ENCODE results near the gene ABCC1.
A peak's percentile ranks its signal among the peaks of the same experiment; 100 is the strongest.

Gene ABCC1

DNA sequence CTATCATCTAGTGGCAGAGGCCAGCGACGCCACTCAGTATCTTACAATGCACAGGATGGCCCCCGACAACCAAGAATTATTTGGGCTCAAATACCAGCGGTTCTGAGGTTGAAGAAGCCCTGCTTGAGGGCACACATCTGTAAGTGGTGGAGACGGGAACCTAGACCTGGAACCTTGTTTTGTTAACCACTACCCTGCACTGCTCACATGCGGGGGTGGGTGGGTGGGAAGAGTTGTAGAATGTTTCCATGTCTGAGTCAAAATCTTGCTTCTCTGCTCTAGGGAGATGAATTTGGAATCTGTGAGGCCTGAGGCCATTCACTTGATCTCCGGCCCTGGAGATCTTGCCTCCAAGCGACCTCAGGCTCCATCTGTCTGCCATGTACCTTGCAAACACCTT lies 44.1 kb downstream of the ABCC1 start:
- DNase-seq (ENCODE audit: low read depth) = no peak

DNA sequence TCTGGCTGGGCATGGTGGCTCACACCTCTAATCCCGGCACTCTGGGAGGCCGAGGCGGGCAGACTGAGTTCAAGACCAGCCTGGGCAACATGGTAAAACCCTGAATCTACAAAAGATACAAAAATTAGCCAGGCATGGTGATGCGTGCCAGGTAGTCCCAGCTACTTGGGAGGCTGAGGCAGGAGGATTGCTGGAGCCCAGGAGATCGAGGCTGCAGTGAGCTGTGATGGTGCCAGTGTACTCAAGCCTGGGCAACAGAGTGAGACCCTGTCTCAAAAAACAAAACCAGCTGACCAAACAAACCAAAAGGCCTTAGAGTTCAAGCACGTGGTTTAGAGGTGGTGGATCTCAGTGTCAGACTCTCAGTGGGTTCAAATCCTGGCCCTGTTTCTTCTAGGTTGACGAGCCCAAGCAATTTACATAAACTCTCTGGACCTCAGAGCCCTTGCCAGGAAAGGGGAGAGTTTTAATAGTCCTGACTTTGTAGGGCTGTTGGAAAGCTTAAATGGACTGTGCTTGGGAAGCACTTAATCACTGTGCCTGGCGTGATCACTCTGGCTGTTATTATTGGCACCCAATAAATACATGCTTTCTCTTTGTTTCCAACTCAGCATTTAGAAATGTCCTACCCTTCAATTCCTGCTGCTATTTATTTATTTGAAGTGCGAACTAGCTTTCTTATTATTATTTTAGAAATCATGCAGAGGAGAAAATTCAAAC lies 44.7 kb downstream of the ABCC1 start:
- DNase-seq (ENCODE audit: low read depth) = peak; percentile 78

DNA sequence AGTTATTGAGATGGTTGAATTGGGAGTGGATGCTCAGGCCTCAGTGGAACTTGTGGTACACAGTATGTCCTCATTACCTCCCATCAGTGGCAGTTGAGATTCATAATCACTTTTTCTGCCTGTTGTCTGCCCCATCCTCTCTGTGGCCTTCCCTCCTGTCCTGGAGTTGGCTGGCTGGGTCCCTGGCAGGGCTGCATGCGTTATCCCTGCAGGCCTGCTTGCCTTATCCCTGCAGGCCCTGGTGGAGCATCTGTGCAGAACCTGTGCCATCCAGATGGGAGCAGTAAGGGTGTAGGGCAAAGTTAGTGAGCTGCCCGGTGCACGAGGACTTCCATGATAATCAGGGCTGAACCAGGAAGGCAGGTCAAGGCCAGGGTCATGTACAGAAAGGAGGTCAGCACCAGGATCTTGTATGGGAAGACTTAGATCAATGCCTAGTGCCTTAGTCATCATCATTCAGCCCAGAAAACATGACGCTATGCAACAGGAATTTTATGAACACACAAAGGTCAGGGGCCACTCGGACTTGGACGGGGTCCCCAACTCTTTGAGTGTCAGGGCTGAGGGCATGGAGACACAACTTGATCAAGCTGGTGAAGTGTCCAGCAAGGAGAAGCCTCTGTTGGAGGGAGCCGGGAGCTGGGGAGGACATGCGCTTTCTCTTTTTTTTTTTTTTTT lies 47.2 kb downstream of the ABCC1 start:
- peak; percentile 91 for DNase-seq (ENCODE audit: low read depth)

DNA sequence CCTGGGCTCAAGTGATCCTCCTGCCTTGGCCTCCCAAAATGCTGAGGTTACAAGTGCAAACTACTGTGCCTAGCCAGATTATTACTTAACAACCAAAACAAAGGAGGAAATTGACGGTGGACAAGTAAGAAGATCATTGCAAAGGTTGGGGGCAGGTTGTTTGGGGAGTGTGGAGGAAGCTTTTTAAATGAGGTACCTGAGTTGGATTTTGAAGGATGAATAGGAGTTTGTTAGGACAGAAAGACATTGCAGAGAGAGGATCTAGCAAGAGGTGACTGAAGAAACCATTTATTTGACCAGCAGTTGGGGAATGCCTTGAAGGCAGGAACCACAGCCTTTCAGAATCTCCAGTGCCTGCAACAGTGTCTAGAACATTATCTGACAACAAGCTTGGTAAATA lies 51.3 kb downstream of the ABCC1 start:
- DNase-seq (ENCODE audit: low read depth) = no peak

DNA sequence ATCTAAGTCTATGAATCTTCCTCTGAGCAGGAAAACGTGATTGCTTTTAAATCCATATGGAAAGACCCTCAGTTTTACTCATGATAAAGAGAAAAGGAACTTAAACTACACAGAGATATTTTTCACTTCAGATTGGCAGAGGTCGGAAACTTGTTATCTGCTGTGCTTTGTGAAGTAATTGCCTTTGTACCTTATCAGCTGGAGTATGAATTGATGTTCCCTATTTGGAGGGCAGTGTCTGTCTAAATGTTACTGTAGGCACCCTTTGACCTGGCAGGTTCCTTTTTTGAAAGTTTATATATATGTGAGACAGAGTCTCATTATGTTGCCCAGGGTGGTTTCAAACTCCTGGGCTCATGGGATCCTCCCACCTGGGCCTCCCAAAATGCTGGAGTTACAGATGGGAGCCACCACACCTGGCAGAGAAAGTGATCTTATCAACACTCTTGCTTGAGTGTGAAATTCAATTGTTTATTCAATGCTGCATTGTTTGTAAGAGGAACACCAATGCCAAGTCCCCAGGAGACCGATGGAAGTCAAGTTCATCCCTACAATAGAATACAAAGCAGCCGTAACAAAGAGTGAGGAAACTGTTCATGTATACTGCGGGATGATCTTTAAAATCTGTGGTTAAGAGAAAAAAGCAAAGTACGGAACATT lies 52.3 kb downstream of the ABCC1 start:
- DNase-seq (ENCODE audit: low read depth) = no peak

DNA sequence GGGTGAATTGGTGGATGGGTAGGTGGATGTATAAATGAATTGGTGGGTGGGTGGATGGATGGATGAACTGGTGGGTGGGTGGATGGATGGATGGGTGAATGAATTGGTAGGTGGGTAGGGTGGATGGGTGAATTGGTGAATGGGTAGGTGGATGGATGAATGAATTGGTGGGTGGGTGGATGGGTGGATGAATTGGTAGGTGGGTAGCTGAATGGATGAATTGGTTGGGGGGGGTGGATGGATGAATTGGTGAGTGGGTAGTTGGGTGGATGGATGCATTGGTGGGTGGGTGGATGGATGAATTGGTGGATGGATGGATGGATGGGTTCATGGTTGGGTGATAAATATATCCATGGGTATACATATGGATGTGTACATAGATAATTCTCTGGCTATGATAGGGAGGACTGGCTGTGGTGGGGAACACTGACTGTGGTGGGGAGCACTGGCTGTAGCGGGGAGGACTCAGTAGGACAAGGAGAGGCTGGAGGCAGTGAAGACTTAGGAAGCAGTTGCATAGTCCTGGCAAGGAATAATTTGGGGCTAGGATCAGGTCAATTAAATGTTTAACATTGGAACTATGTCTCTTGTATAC lies 54.4 kb downstream of the ABCC1 start:
- DNase-seq (ENCODE audit: low read depth) = no peak

DNA sequence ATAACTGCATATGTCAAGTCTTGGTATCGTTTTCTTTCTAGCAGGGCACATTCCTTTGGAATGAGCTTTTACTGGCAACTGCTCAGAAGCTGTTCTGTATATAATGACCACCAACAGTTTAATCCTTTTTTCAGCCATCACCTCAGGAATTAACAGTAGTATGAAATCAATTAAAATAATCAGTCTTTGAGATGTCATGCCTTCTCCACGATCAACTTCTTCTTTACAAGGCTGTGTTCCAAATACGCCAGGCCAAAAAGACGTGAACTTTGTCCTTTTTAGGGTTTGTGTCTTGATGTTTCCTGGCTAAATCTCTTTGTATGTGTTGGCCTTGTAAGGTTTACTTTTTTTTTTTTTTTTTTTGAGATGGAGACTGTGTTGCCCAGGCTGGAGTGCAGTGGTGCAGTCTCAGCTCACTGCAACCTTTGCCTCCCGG lies 54.9 kb downstream of the ABCC1 start:
- peak; percentile 90 for DNase-seq (ENCODE audit: low read depth)

DNA sequence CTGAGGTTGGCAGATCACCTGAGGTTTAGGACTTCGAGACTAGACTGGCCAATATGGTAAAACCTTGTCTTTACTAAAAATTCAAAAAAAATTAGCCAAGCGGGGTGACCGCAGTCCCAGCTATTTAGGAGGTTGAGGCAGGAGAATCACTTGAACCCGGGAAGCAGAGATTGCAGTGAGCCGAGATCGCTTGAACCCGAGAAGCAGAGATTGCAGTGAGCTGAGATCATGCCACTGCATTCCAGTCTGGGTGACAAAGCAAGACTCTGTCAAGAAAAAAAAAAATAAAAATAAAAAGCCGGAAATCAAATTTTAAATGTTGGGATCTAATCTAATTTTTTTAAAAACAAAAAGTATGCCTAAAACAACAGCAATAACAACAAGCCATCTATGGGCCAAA lies 56.3 kb downstream of the ABCC1 start:
- no peak for DNase-seq (ENCODE audit: low read depth)

DNA sequence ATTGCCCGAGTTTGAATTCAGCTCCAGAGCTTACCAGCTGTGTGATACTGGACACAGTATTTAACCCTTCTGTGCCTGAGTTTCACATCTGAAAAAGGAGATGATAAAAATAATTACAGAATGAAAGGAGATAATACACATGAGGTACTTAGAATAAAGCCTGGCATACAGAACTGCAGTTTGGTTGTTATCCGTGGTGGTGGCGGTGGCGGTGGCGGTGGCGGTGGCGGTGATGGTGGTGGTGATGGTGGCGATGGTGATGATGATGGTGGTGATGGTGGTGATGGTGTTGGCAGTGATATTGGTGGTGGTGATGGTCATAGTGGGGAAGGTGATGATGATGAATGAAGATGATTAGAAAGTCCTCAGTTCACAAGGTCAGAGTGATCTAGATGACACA lies 57.2 kb downstream of the ABCC1 start:
- DNase-seq (ENCODE audit: low read depth) = no peak

DNA sequence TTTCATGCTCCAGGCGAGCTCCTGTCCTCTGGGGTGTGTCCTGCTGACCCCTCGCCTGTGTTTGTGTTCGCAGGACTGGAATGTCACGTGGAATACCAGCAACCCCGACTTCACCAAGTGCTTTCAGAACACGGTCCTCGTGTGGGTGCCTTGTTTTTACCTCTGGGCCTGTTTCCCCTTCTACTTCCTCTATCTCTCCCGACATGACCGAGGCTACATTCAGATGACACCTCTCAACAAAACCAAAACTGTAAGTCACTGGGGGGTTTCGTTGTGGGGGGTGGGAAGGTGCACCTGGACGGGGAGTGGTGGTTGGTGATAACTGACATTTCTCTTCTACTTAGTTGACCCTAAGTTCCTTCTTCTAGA lies 58.3 kb downstream of the ABCC1 start:
- no peak for DNase-seq (ENCODE audit: low read depth)

DNA sequence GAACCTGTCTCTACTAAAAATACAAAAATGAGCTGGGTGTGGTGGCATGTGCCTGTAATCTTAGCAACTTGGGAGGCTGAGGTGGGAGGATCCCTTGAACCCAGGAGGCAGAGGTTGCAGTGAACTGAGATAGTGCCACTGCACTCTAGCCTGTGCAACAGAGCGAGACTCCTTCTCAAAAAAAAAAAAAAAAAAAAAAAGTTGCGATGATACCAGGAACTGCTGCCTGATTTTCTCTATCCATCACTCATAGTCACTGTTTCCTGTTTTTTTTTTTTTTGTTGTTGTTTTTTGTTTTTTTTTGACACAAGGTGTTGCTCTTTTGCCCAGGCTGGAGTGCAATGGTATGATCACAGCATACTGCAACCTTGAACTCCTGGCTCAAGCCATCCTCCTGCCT lies 59.2 kb downstream of the ABCC1 start:
- no peak for DNase-seq (ENCODE audit: low read depth)

DNA sequence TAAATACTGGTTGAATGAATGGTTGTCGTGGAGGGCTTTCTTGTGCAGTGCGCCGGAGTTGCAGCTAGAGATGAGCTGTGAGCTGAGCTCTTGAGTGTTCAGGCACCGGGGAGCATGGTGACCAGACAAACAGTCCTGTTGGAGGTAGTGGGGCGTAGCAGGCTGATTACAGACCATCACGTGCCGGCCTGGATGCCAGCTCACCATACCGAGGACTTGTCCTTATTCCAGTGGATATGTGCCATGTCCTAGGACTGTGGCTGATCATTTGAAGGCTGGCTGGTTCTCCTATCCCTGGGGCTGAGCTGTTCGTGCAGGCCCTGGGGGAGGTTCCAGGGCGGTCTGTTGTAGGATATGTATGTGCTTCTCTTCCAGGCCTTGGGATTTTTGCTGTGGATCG lies 60.0 kb downstream of the ABCC1 start:
- DNase-seq (ENCODE audit: low read depth) = no peak

DNA sequence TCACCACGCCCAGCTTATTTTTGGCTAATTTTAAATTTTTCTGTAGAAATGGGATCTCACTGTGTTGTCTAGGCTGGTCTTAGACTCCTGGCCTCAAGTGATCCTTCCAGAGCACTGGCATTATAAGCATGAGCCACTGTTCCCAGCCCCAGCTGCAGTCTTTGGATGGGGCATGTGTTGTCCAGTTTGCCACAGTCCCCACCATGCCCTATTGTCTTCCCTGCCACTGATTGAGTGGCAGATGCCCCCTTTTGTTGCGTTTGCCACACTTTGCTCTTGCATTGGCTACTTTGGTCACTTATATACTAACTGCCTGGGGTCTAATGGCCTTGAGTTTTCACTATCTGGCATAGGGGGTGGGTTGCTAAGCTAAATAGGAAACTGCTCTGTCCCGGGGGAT lies 60.8 kb downstream of the ABCC1 start:
- DNase-seq (ENCODE audit: low read depth) = no peak

DNA sequence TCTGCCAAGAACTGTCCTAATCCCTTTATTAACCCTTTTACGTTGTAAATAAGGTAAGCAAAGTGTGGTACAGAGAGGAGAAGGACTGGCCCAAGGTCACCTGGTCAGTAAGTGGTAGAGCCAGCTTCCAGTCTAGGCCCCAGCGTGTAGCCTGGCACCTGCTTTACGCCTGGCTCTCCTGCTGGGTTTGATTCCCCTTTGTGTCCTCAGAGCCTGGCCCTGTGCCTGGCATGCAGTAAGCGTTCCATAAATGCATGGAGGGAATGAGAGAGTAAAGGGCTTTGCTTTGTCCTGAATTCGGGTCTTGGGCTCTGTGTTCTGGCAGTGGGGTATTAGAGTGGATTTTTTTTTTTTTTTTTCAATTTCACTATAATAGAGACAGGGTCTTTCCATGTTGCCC lies 62.7 kb downstream of the ABCC1 start:
- DNase-seq (ENCODE audit: low read depth) = no peak

DNA sequence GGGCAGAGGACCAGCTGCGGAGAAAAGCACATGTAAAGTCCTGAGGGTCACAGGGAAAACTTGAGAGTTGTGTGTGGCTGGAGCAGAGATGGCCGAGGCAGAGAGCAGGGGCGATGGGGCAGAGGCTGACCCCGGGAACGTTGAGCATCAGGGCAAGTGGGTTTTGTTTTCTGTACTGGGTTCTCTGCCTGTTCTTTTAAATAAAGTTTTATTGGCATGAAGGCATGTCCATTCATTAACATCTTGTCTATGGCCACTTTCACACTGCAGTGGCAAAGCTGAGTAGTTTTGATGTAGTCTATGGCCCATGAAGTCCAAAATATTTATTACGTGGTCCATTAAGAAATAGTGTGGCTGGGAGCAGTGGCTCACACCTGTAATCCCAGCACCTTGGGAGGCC lies 64.4 kb downstream of the ABCC1 start:
- no peak for DNase-seq (ENCODE audit: low read depth)

DNA sequence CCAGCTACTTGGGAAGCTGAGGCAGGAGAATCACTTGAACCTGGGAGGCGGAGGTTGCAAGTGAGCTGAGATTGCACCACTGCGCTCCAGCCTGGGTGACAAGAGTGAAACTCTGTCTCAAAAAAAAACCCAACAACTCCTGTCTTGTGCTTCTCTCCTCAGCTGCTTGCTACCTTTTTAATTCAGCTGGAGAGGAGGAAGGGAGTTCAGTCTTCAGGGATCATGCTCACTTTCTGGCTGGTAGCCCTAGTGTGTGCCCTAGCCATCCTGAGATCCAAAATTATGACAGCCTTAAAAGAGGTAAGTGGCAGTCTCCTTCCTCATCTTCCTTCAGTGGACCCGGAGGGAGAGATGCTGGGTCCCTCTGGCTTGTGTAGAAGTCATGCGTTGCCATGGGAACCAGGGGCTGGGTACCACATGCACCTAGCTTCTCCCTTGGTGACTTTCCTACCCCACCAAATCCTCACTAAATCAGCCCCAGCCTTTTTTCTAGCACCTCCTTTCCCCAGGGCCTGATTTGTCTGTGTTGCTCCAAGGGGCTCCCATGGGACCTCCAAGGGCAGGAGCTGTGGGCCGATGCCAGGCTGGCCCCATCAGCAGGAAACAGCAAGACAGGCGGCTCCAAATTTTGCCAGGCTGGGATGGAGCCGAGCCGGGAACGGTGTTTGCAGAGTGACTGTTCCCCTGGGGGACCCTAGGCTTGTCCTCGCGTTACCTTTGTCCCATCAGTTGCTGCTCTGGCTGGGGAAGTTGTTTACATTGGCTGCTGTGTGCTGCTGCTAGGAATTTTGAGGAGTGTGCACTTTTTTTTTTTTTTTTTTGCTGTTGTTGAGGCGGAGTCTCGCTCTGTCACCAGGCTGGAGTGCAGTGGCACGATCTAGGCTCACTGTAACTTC lies 65.2 kb downstream of the ABCC1 start:
- peak; percentile 38 for DNase-seq (ENCODE audit: low read depth)

DNA sequence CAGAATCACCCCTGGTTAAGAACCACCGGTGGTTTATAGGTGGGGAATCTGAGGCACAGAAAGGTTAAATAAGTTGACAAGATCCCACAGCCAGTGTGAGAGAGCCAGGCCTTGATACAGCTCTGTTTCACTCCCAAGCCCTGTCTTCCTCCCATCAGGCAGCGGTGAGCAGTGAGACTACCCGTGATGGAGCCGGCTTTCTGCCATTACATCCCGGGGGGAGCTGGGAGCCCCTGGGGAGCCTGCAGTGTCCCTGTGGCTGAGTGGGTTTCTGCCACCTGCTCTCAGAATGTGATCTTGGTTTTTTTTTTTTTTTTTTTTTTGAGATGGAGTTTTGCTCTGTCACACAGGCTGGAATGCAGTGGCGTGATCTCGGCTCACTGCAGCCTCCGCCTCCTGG lies 66.4 kb downstream of the ABCC1 start:
- DNase-seq (ENCODE audit: low read depth) = no peak

DNA sequence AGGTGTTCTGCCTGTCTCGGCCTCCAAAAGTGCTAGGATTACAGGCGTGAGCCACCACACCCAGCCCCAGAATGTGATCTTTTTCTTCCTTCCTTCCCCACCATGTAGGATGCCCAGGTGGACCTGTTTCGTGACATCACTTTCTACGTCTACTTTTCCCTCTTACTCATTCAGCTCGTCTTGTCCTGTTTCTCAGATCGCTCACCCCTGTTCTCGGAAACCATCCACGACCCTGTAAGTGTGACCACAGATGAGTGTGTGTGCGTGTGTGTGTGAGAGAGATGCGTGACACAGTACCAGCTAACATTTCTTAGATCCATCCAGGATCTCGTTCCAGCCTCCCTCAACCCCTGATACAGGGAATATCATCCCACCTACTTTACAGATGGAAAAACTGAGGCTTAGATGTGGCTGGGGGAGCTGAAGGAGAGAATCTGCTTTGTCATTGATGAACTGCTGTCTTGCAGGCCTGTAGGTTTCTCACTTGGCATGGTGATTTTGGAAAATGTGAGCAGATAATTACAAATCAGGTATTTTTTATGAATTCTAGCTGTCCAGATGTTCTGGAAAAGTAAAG lies 67.1 kb downstream of the ABCC1 start:
- no peak for DNase-seq (ENCODE audit: low read depth)

DNA sequence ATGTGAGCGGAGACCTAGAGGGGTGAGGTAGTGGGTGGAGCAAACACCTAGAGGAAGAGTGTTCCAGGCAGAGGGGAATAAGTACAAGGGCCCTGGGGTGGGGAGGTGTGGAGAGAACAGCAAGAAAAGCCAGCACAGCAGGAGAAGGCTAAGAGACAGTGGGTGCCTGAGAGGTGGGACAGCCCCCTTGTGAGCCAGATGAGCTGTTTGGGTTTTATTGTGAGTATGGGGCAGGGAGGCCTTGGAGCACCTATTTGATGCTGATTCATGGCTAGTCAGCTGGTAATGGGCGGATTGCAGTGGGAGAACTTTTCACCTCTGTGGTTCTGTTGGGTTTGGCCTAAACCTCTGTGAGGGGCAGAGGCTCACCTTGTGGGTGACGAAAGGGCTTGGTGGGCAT lies 68.4 kb downstream of the ABCC1 start:
- no peak for DNase-seq (ENCODE audit: low read depth)

DNA sequence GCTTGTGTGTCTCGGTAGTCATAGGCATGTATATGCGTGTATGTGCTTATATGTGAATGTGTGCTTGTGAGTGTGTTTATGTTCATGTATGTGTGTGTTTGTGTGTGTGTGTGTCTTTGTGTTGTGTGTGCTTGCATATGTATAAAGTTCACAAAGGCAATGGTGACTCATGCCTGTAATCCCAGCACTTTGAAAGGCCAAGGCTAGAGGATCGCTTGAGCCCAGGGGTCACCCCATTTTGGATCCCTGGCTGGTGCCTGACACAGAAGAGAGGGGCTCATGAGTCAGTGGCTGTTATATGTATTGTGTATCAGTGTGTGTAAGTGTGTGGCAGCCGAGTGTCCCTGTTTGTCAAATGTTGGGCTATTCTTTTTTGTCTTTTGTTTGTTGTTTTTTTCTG lies 69.3 kb downstream of the ABCC1 start:
- peak; percentile 41 for DNase-seq (ENCODE audit: low read depth)

DNA sequence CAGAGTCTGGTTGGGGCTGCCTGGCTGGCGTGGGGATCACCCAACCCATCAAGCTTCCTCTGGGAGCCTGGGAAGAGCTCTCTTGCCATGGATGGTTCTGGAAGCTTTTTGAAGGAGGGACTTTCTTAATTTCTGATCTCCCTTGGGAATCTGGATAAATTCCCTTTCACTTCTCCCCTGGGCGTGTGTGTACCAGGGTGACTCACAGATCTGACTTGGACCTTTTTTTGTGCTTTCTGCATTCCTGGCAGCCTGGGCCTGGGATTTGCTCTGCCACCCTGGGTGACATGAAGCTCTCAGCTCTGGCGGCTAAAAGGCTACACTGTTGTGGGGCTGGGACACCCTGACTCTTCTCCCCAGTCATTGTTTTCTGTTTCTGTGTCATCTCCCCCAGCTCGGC lies 70.1 kb downstream of the ABCC1 start:
- no peak for DNase-seq (ENCODE audit: low read depth)

DNA sequence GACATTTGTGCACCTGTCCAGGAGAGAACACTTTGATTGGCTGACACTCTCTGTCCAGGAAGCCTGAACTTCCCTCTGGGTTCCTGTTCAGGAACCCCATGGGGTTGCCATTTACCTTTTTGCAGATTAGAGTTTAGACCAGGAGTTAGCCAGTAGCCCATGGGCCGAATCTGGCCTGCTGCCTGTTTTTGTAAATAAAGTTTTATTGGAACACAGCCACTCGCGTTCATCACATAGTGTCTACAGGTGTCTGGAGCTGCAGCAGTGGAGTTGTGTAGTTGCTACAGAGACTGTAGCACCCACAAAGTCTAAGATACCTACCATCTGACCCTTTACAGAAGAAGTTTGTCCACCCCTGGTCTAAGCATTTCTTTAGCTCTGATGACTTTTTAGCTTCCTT lies 70.9 kb downstream of the ABCC1 start:
- DNase-seq (ENCODE audit: low read depth) = no peak
